ENCODE results near the gene NAV1.

NAV1 gene

GRCh38 chr1:201554190-201554600 lies 15.3 kb downstream of the NAV1 start:
- TF ChIP-seq GATA1 (IDR thresholded peaks at IDR 0.05; ENCODE audit: low read depth, low read length) (no peak), POLR2A (IDR thresholded peaks at IDR 0.05; ENCODE audit: low read length) (no peak)
- no peak for DNase-seq

- TF ChIP-seq GATA1 (IDR thresholded peaks at IDR 0.05; ENCODE audit: low read depth, low read length) (no peak), POLR2A (IDR thresholded peaks at IDR 0.05; ENCODE audit: low read length) (no peak)
- DNase-seq: no peak
Measured at GRCh38 chr1:201554789-201555592, 16.1 kb downstream of the NAV1 start.

GRCh38 chr1:201555593-201555945 lies 16.6 kb downstream of the NAV1 start:
- TF ChIP-seq POLR2A (IDR thresholded peaks at IDR 0.05; ENCODE audit: low read length) (no peak), GATA1 (IDR thresholded peaks at IDR 0.05; ENCODE audit: low read depth, low read length) (no peak)

GRCh38 chr1:201556841-201557571 lies 18.1 kb downstream of the NAV1 start:
- TF ChIP-seq POLR2A (IDR thresholded peaks at IDR 0.05; ENCODE audit: low read length) (no peak), GATA1 (IDR thresholded peaks at IDR 0.05; ENCODE audit: low read depth, low read length) (no peak)
- DNase-seq: no peak

More at GRCh38 chr1:201555593-201555945, 16.6 kb downstream of the NAV1 start:
- no peak for DNase-seq

- TF ChIP-seq GATA1 (IDR thresholded peaks at IDR 0.05; ENCODE audit: low read depth, low read length) (no peak), POLR2A (IDR thresholded peaks at IDR 0.05; ENCODE audit: low read length) (no peak)
- DNase-seq: no peak
Measured at GRCh38 chr1:201557572-201557958, 18.6 kb downstream of the NAV1 start.

GRCh38 chr1:201559679-201560162 lies 20.8 kb downstream of the NAV1 start:
- DNase-seq: peak; percentile 74 to 83

GRCh38 chr1:201560328-201561194 lies 21.6 kb downstream of the NAV1 start:
- no peak for TF ChIP-seq POLR2A (IDR thresholded peaks at IDR 0.05; ENCODE audit: low read length)
- TF ChIP-seq GATA1 (IDR thresholded peaks at IDR 0.05; ENCODE audit: low read depth, low read length): no peak
- no peak for DNase-seq

More at GRCh38 chr1:201559679-201560162, 20.8 kb downstream of the NAV1 start:
- no peak for TF ChIP-seq GATA1 (IDR thresholded peaks at IDR 0.05; ENCODE audit: low read depth, low read length)
- no peak for TF ChIP-seq POLR2A (IDR thresholded peaks at IDR 0.05; ENCODE audit: low read length)

- TF ChIP-seq POLR2A (IDR thresholded peaks at IDR 0.05; ENCODE audit: low read length) (no peak), GATA1 (IDR thresholded peaks at IDR 0.05; ENCODE audit: low read depth, low read length) (no peak)
- no peak for DNase-seq
Measured at GRCh38 chr1:201561195-201561564, 22.3 kb downstream of the NAV1 start.

GRCh38 chr1:201561601-201562000 lies 22.7 kb downstream of the NAV1 start:
- TF ChIP-seq GATA1 (IDR thresholded peaks at IDR 0.05; ENCODE audit: low read depth, low read length) (no peak), POLR2A (IDR thresholded peaks at IDR 0.05; ENCODE audit: low read length) (no peak)
- DNase-seq: peak in 1 of 2 experiments; percentile 8

GRCh38 chr1:201562257-201562656 lies 23.3 kb downstream of the NAV1 start:
- DNase-seq: no peak
- TF ChIP-seq GATA1 (IDR thresholded peaks at IDR 0.05; ENCODE audit: low read depth, low read length) (no peak), POLR2A (IDR thresholded peaks at IDR 0.05; ENCODE audit: low read length) (no peak)

- no peak for DNase-seq
- TF ChIP-seq GATA1 (IDR thresholded peaks at IDR 0.05; ENCODE audit: low read depth, low read length) (no peak), POLR2A (IDR thresholded peaks at IDR 0.05; ENCODE audit: low read length) (no peak)
Measured at GRCh38 chr1:201562659-201563405, 23.9 kb downstream of the NAV1 start.

GRCh38 chr1:201563406-201563780 lies 24.5 kb downstream of the NAV1 start:
- TF ChIP-seq GATA1 (IDR thresholded peaks at IDR 0.05; ENCODE audit: low read depth, low read length): no peak
- no peak for TF ChIP-seq POLR2A (IDR thresholded peaks at IDR 0.05; ENCODE audit: low read length)
- DNase-seq: no peak

- TF ChIP-seq GATA1 (IDR thresholded peaks at IDR 0.05; ENCODE audit: low read depth, low read length) (no peak), POLR2A (IDR thresholded peaks at IDR 0.05; ENCODE audit: low read length) (no peak)
- DNase-seq: no peak
Measured at GRCh38 chr1:201563941-201564340, 25.0 kb downstream of the NAV1 start.
